IPS-18c (cell line): ENCODE results near the gene TMEM18.

Source experiments
- H3K4me3 ChIP-seq: 2 replicates; pipeline ENCODE4 v1.7.0; 2013; ENCODE audit warnings: low read depth, mild to moderate bottlenecking, low read length, moderate library complexity; ENCODE audit not compliant: insufficient read depth
- H3K9me3 ChIP-seq: one replicate; pipeline ENCODE4 v1.6.1; 2013; ENCODE audit warnings: mild to moderate bottlenecking, low read length, moderate library complexity; ENCODE audit not compliant: control insufficient read depth, insufficient read depth

The TMEM18 gene

DNA sequence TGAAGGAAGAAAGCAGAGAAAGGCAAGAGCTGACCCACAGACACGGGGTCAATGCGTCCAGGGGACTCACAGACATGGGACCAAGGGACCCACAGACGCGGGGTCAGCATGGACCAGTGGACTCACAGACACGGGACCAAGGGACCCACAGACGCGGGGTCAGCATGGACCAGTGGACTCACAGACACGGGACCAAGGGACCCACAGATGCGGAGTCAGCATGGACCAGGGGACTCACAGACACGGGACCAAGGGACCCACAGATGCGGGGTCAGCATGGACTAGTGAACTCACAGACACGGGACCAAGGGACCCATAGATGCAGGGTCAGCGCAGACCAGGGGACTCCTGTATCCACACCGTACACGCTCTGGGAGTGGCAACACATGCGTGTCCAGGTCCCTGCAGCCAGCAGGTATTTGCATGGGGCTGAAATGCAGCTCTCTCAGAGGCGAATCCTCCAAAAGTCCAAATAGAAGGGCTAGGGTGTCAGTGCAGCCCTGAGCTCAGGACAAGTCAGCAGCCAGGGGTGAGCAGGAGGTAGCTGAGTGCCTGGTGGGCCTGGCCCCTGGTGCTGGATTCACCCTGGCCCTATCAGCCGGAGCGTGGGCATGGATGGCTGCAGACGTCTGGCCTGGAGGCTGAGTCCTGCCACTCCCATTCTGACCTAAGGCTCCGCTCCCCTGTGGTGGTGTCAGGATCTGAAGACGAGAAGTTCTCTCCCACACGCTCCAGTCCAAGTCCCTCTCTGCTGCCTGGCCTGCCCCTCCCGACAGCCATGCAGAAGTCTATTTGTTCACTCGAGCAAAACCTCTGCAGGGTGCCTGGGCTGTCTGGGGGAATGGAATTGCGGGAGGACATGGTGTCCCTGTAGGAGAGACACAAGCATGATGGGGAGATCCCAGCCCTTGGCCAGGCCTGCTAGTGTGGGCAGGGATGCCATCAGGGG is 28.5 kb downstream of the TMEM18 start:
- H3K4me3 ChIP-seq: no peak overlapping the region
- H3K9me3 ChIP-seq: no peaks in the 10 kb centered on the region

DNA sequence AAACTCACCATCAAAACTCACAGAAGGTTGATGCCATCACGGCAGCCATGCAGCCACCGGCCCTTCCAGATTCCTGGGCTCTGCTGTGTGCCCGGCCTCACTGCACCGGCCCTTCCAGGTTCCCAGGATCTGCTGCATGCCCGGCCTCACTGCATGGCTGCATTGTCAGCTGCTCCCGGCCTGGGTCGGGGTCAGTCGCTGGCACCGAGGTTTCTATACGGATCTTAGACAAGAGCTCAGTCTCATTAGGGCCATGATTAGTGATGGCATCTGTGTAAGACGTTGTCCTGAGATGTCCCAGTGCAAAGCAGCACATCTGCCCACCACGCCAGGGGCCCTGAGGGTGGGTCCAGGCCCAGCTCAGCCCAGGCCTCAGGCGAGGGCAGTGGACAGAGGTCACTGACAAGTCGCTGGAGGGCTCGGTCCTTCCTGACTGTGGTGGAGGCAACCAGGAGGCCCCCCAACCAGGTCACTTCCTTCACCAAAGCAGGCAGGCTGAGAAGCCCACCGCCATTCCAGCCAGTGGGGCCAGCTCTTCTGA is 29.4 kb downstream of the TMEM18 start:
- no peak overlapping the region for H3K4me3 ChIP-seq
- peaks cover 1% of the 10 kb centered on the region for H3K9me3 ChIP-seq

DNA sequence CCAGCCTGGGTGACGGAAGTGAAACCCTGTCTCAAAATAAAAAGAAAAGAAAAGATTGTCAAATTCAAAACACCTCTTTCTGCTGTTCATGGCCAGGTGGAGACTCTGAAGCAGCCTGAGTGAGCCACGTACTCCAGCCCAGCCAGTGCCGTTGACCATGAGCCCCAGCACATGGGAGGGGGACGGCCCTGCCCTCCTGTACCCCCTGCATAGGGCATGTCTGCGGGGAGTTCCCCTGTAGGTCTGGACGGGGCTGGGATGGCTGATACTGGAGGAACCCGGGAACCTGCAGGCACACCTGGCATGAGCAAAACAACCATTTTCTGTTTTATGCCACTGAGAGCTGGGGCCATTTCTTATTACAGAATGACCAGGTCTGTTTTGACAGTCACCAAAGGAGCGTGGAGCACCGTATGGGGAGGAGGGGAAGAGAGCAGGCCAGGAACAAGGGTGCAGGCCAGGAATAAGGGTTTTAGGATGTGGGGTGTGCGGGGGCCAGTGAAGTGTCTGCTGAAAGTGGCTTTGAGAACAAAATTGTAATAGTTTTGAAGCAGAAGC is 30.1 kb downstream of the TMEM18 start:
- peaks cover 2% of the 10 kb centered on the region for H3K9me3 ChIP-seq
- H3K4me3 ChIP-seq: no peak overlapping the region

DNA sequence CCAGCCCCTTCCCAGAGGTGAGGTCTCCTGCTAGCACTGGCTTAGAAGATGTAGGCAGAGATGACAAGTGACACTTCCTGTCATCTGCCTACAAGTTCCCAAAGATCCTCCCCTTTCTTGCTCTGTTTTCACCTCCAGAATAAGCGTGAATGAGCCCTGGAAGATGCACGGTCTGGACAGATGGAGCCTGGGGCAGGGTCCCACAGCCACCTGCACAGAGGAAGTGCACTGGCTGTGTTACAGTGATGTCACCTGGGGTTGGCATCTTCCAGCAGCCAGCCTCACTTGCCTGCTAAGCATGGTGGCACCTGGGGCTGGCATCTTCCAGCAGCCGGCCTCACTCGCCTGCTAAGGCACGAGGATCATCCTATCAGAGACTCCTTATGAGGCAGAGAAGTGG is 32.3 kb downstream of the TMEM18 start:
- Histone ChIP-seq H3K4me3 (no peak overlapping the region), H3K9me3 (peaks cover 2% of the 10 kb centered on the region)

DNA sequence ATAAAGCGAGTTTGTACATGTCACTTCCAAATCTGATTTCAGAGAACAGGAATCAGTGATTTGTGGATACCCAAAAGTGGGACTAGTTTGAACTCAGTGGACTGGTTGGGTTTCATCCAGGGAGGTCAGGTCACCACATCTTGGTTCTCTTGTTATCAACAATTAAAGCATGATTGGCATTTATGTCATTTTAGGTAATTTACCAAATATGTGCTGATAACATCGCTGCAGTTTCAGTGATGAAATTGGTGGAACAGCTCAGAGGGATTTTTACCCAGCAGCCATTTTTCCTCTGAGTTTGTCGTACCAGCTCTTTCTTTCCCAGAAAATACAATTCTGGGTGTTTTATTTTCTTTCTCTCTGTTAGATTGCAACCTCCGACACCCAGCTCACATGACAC is 33.4 kb downstream of the TMEM18 start:
- H3K4me3 ChIP-seq: no peak overlapping the region
- H3K9me3 ChIP-seq: peaks cover 2% of the 10 kb centered on the region

DNA sequence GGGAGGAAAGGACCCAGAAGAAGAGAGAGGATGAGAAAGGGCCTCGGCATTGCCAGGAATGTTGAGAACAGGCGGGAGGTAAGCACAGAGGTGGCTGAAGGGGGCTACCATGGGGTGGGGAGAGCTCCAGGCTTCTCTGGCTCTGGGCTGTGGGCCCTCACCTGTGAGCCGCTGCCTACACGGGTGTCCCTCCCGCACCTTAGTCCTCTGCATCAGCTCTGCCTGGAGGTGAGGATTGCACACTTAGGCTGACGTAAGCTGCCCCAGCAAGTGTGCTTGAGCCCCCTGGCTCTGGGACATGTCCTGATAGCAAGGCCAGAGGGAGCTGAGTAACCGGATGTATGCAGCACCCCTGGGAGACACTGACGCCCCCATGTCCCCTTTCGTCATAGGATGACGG is 33.9 kb downstream of the TMEM18 start:
- no peak overlapping the region for H3K4me3 ChIP-seq
- peaks cover 2% of the 10 kb centered on the region for H3K9me3 ChIP-seq

DNA sequence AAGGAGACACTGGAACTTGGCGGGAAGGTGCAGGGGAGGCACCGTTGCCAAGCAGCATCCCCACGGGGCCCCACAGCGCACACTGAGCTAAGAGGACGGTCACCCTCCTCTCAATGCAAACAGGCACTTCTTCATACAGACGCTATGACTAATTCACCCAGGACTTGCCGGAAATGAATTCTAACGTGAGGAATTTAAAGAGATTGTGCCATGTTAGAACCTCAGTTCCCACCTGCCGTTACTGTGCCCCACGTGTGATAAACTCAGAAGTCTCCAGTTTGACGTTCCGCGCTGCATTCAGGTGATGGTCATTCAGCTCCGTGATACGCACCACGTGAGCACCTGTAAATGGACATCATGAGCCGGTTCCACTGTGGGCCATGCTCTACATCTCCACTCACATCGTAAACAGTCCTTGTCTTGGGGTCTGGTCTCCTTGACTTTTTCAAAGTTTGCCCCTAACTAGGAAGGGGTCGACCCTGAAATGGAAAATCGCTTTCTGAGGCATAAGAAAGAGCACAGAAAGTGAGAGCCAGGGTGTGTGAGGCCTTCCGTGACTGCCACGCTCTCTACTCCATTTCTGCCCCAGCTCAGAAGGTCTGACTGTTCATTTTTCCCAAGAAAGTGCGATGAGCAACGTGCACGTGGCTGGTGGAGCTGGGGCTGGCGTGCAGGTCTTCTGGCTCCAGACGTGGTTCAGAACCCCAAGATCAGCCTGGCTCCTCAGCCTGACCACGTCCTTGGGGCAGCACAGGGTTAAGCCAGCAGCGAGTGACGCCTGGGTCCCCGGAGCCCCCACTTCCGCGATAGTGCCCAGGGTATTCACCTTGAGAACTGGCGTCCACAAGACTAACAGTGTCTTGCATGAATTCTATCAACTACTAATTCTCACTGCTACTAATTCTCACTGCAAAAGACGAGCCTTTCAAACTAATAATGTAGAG is 35.1 kb downstream of the TMEM18 start:
- Histone ChIP-seq H3K4me3 (no peak overlapping the region), H3K9me3 (peaks cover 2% of the 10 kb centered on the region)

DNA sequence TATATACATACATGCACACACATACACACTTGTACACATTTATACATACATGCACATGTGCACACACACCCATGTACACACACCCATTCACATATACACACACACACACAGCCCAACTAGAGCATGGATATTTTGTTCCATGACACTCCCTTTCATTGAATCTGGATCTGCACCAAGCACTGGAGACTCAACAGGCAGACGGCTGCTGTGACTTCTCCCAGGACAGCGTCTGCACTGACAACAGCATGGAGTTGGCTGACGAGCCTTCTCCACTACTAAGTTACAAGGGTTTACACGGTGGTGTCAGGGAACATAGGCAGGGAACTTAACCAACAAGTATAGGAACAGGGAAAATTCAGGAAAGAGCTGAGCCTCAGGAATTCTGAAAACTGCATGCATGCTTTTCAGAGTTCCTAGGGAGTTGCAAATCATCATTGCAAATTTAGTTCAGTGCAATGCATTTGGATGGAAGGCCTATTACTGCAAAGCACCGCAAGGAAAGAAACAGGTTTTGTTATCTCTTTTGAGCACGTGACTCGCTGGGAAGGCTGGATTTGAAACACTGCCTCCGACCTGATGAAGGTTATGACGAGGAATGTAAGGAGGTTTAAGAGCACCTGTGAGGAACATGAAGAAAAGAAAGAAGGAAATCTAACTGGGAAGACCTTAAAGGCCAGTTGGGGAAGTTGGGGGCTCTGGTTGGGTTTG is 35.9 kb downstream of the TMEM18 start:
- Histone ChIP-seq H3K4me3 (no peak overlapping the region), H3K9me3 (peaks cover 7% of the 10 kb centered on the region)

DNA sequence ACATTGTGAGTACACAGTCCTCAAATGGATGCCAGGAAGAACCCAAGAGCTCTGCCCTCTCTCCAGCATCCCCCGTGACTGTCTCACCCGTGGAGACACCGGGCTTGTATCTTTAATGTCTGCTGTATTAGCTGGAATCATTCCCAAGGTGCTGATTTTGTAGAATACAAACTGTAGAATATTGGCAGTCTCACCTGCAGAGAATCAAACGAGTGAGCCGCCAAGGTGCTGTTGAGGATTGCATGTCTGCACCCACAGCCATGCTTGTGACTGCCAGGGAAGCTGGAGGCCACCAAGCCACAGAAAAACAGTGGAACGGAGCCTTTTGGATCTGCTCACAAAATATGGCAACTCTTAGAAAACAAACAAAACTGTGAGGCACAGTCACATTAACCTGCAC is 37.5 kb downstream of the TMEM18 start:
- H3K9me3 ChIP-seq: peaks cover 7% of the 10 kb centered on the region
- H3K4me3 ChIP-seq: no peak overlapping the region

DNA sequence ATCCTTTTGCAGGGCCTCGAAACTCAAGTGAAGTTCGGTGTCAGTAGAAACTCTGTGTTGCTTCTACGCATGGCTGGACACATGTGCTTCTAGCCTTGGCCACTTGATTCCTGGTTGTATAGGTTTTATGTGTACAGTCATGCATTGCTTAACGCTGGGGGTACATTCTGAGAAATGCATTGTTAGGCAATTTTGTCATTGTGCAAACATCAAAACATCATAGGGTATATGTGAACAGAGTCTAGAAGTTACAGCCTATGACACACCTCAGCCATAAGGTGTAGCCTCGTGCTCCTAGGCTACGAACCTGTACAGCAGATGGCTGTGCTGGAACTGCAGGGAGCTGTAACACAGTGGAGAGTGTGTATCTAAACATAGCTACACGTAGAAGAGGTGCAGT is 39.4 kb downstream of the TMEM18 start:
- H3K9me3 ChIP-seq: peaks cover 6% of the 10 kb centered on the region
- H3K4me3 ChIP-seq: no peak overlapping the region

DNA sequence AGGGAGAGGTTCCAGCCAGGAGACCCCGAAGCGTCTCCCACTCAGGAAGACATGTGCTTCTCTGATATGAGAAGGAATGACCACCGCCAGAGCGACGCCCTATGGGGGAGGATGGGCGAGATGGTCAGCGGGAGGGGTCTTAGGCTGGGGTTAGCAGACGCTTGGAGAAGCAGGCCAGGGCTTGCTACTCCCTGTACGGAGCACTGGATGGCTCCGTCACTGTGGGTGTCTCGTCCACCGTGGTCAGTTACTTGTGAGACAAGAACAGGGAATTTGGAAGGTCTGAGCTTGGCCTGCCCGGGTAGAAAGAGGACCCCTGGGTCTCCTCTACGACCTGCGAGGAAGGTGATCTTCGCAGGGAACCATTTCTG is 39.8 kb downstream of the TMEM18 start:
- H3K4me3 ChIP-seq: no peak overlapping the region
- peaks cover 4% of the 10 kb centered on the region for H3K9me3 ChIP-seq

DNA sequence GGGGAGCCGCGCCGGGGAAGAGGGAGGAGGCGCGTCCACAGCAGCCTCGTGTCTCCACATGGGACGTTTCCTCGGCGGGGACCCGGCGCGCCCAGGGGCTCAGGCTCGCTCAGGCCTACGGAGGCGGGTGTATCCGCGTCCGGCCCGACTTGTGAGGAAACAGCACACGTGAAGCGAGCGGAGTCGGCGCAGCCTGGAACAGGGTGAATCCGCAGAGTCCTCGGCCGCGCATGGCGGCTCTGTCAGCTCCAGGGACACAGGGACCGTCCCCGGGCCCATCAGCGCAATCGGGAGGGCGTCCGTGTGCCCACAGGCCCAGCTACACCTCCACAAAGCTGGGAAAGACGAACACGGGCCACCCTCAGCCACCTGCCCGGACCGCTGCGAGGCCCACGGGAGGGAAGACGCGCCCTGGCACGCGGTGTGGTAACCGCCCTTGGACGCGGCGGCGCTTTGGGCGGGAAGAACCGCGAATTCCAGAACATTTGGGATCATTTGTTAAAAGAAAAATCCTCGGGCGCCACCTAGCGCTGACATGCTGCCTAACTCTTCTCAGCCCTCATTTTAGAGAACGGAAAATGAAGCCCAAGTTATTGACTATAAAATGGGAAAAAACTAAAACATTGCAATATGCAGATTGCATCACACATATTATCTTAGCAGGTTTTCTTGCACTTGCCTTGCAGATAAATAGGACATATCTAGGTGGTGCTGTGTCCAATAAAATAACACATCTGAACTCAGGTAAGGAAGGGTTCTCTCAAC is 40.4 kb downstream of the TMEM18 start:
- H3K9me3 ChIP-seq: peaks cover 4% of the 10 kb centered on the region
- no peak overlapping the region for H3K4me3 ChIP-seq

DNA sequence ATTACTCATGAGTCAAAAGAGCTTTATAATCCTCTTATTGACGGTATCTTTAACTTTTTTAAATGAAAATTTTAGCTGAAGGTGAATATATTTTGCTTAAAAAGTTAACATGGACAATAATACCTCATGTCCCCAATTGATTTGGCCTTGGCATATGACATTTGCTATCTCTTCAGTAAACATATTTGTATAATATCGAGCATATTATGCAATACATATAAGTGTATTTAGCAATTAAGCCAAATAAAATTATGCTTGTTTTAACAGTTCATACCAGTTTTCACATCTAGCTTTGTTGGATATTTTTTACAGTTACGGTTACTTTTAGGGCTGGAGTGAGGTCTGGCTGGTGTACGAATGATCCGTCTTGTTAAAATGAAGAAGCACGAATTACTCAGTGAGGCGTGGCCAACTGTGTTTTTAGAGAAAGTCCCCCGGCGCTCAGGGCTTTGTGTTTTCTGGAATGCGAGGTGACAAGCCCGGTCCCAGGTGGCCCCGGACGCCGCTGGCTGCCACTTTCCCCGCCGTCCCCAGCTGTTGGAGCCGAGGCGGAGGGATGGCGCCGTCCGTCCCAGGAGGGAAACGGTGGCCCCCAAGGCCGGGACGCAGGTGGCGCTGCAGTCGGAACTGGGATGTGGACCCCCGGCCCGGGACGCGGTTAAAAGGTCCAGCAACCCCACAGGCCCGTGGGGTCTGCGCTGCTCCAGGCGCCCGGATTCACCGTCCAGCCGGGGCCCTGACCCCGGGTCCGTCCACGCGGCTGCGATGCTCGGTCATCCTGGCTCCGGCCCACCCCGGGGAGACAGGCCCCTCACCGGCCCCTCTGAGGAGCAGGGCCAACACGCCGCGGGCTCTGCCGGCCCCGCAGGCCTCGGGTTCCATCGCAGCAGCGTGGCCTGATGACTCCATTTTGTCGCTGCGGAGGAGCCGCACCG is 41.3 kb downstream of the TMEM18 start:
- Histone ChIP-seq H3K4me3 (no peak overlapping the region), H3K9me3 (peaks cover 4% of the 10 kb centered on the region)

DNA sequence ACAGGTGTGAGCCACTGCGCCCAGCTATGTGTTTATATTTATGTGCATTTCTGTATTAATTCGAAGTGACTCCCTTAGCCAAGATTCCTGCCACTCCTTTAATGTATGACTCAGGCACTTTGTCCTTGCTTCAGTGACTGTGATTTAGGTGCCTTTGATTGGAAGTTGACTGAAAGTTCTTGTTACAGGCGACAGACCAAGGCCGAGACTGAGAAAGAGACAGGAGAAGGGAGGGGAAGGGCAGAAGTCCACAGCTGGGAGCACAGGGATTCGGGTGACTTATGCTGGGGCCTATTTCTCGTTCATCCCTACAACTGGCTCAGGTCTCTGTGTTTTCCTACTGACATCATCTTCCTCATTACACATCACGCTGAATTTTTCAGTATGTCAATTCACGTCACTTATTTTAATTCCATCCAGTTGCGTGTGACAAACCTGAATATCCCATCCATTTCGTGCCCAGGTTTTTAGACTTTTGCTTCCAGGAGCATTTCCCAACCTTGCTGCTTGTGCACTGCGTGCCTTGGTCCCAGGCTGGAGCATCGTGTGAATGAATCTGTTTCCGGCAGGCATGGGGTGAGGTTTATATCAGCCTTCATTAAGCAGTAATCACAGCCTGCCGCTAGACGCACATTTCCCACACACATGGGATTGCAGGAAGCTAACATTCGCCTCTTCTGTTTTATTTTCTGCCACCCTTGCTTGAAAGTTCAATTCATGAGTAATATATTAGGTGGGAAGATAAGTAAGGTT is 42.4 kb downstream of the TMEM18 start:
- Histone ChIP-seq H3K9me3 (peaks cover 4% of the 10 kb centered on the region), H3K4me3 (no peak overlapping the region)

DNA sequence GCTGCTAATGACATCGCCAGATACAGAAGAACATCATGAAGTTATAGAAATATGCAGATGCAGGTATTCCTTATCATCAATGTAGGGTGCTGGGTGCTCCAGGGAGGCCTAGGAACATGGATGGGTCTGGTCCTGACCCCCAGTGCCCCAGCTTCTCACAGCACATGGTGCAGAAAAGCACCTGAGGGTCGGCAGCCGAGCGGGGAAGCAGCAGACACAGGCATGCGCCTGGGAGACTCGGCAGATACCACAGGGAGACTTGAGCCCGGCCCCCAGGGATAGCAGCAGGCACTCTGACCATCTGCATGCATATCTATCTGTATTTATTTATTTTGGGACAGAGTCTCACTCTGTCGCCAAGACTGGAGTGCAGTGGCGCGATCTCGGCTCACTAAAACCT is 43.2 kb downstream of the TMEM18 start:
- Histone ChIP-seq H3K4me3 (no peak overlapping the region), H3K9me3 (peaks cover 4% of the 10 kb centered on the region)
